CD14-positive monocyte (primary cell): ENCODE measurements around the gene NDUFA8. TPM values are rescaled to one million over a fixed set of nuclear protein-coding genes. Genes with fewer than 3 reads are reported as not detected.

Experiments used
- DNase-seq, 3 donors: peaks; one replicate each; pipeline ENCODE4 v3.0.0-alpha.2; 2011 to 2022
- H2AFZ ChIP-seq: 2 replicates; pipeline ENCODE4 v1.6.0; 2012; ENCODE audit warnings: mild to moderate bottlenecking, low read depth, low read length, inconsistent platforms; ENCODE audit not compliant: insufficient read depth, poor library complexity, severe bottlenecking
- H3K27ac ChIP-seq, 2 donors: 1 replicate in 1 of 2; 2 replicates in 1 of 2; pipeline ENCODE4 v1.5.1; 2012 to 2013; ENCODE audit warnings: low read length in 2 of 2, control low read depth in 1 of 2, inconsistent platforms in 1 of 2, low read depth in 1 of 2, mild to moderate bottlenecking in 1 of 2
- H3K27me3 ChIP-seq, 2 donors: one replicate each; pipeline versions ENCODE4 v1.6.0 to v1.6.1; 2011 to 2013; ENCODE audit warnings: low read length in 2 of 2; ENCODE audit not compliant: control insufficient read depth in 2 of 2, insufficient read depth in 2 of 2
- H3K36me3 ChIP-seq, 2 donors: replicated peaks in 1 of 2; 1 replicate in 1 of 2; 2 replicates in 1 of 2; pipeline versions ENCODE4 v1.5.1 to v1.6.1; 2012 to 2013; ENCODE audit warnings: low read length in 2 of 2, control low read depth in 1 of 2, inconsistent platforms in 1 of 2, mild to moderate bottlenecking in 1 of 2; ENCODE audit not compliant: insufficient read depth in 2 of 2, control insufficient read depth in 1 of 2
- H3K4me1 ChIP-seq, 2 donors: 1 replicate in 1 of 2; 2 replicates in 1 of 2; pipeline versions ENCODE4 v1.5.1 to v1.6.1; 2012 to 2013; ENCODE audit warnings: low read length in 2 of 2, control low read depth in 1 of 2, inconsistent platforms in 1 of 2, mild to moderate bottlenecking in 1 of 2, moderate library complexity in 1 of 2; ENCODE audit not compliant: insufficient read depth in 2 of 2, control insufficient read depth in 1 of 2
- H3K4me2 ChIP-seq: replicated peaks from 2 replicates; pipeline ENCODE3; 2012; ENCODE audit warnings: low read length, moderate library complexity, mild to moderate bottlenecking; ENCODE audit not compliant: poor library complexity, severe bottlenecking; ENCODE audit errors: extremely low read depth
- H3K4me3 ChIP-seq, 3 experiments: fragments of 200-600 bp in 1 of 3; sonication (generic) in 1 of 3; replicated peaks in 1 of 3; 1 replicate in 2 of 3; 2 replicates in 1 of 3; pipeline ENCODE4 v1.5.1; 2011 to 2013; ENCODE audit warnings: low read length in 3 of 3, mild to moderate bottlenecking in 3 of 3, control low read depth in 2 of 3, low read depth in 2 of 3, inconsistent platforms in 1 of 3, moderate library complexity in 1 of 3
- H3K79me2 ChIP-seq: 2 replicates; pipeline ENCODE4 v1.6.0; 2012; ENCODE audit warnings: mild to moderate bottlenecking, control low read depth, inconsistent platforms, low read length, moderate library complexity; ENCODE audit not compliant: insufficient read depth
- H3K9ac ChIP-seq: 2 replicates; pipeline ENCODE4 v1.6.0; 2017; ENCODE audit warnings: low read length, mild to moderate bottlenecking; ENCODE audit not compliant: insufficient read depth, poor library complexity, severe bottlenecking
- H3K9me3 ChIP-seq, 2 donors: replicated peaks in 1 of 2; 1 replicate in 1 of 2; 2 replicates in 1 of 2; pipeline versions ENCODE4 v1.5.1 to v1.6.1; 2012 to 2013; ENCODE audit warnings: low read length in 2 of 2, control low read depth in 1 of 2; ENCODE audit not compliant: control insufficient read depth in 1 of 2, insufficient read depth in 1 of 2
- H4K20me1 ChIP-seq: 2 replicates; pipeline ENCODE4 v1.6.0; 2012; ENCODE audit warnings: mild to moderate bottlenecking, low read length, control low read depth, moderate library complexity; ENCODE audit not compliant: insufficient read depth
- H3K27ac Mint-ChIP-seq, 7 donors: one replicate each; pipeline ENCODE4 v1.8.0; 2020; ENCODE audit warnings: mild to moderate bottlenecking in 7 of 7, mixed read lengths in 7 of 7, moderate library complexity in 6 of 7, inconsistent platforms in 2 of 7
- H3K27me3 Mint-ChIP-seq, 3 donors: one replicate each; pipeline ENCODE4 v1.8.0; 2021 to 2022; ENCODE audit warnings: low read depth in 3 of 3, mild to moderate bottlenecking in 3 of 3, mixed read lengths in 3 of 3, moderate library complexity in 3 of 3, inconsistent platforms in 1 of 3
- H3K36me3 Mint-ChIP-seq, 2 donors: one replicate each; pipeline ENCODE4 v1.8.0; 2020; ENCODE audit warnings: mixed read lengths in 2 of 2, inconsistent platforms in 1 of 2, mild to moderate bottlenecking in 1 of 2
- H3K4me1 Mint-ChIP-seq: one replicate; pipeline ENCODE4 v1.8.0; 2020; ENCODE audit warnings: mild to moderate bottlenecking, mixed read lengths
- H3K4me3 Mint-ChIP-seq, 2 donors: one replicate each; pipeline ENCODE4 v1.8.0; 2020; ENCODE audit warnings: mild to moderate bottlenecking in 2 of 2, mixed read lengths in 2 of 2, moderate library complexity in 1 of 2
- H3K9me3 Mint-ChIP-seq, 7 donors: one replicate each; pipeline ENCODE4 v1.8.0; 2020 to 2022; ENCODE audit warnings: mixed read lengths in 7 of 7, mild to moderate bottlenecking in 6 of 7, moderate library complexity in 6 of 7, inconsistent platforms in 2 of 7
- CTCF ChIP-seq: fragments of 200-600 bp; IDR thresholded peaks from one replicate; pipeline ENCODE4 v1.8.0; 2022; ENCODE audit warnings: antibody characterized with exemption, mild to moderate bottlenecking
- WGBS: methylation state at CpG from one replicate; pipeline ENCODE4 v1.1.5; 2013; ENCODE audit warnings: missing lambda C conversion rate; ENCODE audit not compliant: insufficient coverage; 5-methylcytosine and 5-hydroxymethylcytosine counted together
- intact Hi-C, 2 donors: fragments of 100-400 bp; cut with micrococcal nuclease; formaldehyde crosslinking; loops; one replicate each; pipeline versions ENCODE4 v1.15.0 to v1.15.1; 2023
- polyA plus RNA-seq, 3 donors: library from polyadenylated mRNA; depleted of rRNA in 1 of 3; unstranded in 2 of 3; stranded (reverse) in 1 of 3; fragments of 300-500 nt in 2 of 3; fragments of >200 nt in 1 of 3; fragmentation: Illumina TruSeq in 2 of 3; gene quantifications; 1 replicate in 2 of 3; 2 replicates in 1 of 3; pipeline ENCODE4 v1.2.3, GENCODE V29; 2012 to 2021

Gene NDUFA8
- polyA plus RNA-seq, 3 donors: 19.6 to 71.2 (median 63.5) TPM

DNA sequence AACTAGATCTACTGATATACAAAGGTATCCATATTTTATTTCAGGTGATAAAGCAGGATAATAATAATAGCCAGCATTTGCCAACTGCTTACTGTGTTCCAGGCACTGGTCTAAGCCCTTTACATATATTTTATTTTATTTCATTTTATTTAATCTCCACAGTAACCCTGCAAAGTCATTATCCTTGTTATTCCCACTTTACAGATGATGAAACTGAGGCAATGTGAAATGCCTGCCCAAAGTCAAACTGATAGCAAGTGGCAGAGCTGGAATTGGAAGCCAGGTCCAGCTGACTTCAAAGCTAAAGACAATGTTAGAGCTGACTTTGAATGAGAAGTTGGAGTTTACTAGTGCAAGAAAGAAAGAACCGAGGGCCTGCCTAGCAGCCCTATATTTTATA is 25.0 kb upstream of the NDUFA8 start:
- H3K4me1 Mint-ChIP-seq: no peaks in the 10 kb centered on the region
- peaks cover 0 to 2% (median 0%) of the 10 kb centered on the region in 7 donors for H3K9me3 Mint-ChIP-seq
- WGBS: no CpG with 5 or more reads among the region's 1 CpG
- Histone ChIP-seq H3K79me2 (no peaks in the 10 kb centered on the region), H3K27ac (no peak overlapping the region), H3K4me3 (no peak overlapping the region), H3K4me1 (no peaks in the 10 kb centered on the region), H3K27me3 (no peaks in the 10 kb centered on the region), H3K36me3 (no peaks in the 10 kb centered on the region), H3K9me3 (no peaks in the 10 kb centered on the region), H3K4me2 (no peak overlapping the region), H4K20me1 (no peaks in the 10 kb centered on the region), H2AFZ (no peak overlapping the region), H3K9ac (no peak overlapping the region)
- no peak for DNase-seq
- no peaks in the 10 kb centered on the region for H3K36me3 Mint-ChIP-seq
- no peak overlapping the region for H3K27ac Mint-ChIP-seq
- intact Hi-C loops: no loop called here
- H3K27me3 Mint-ChIP-seq: peaks cover 0 to 6% (median 5%) of the 10 kb centered on the region in 3 donors
- TF ChIP-seq CTCF: no peak
- H3K4me3 Mint-ChIP-seq: no peak overlapping the region

DNA sequence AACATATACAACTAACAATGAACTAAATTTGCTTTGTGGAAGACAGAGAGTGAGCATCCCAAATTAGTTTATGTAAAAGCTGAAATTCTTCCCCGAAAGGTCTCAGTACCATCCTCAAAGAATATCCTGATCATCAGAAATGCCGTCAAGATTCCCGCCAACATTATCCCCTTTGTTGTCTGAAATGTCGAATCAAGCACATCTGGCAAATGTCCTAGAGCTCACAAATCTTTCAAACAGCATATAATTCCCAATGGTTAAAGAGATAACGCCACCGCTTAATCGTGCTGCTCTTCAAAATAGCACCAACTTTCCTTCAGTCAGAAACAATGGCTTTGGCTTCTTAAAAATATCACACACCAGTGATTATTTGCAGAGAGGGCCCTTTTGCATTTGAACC is 23.9 kb upstream of the NDUFA8 start:
- intact Hi-C loops: no loop called here
- no peak overlapping the region for H3K4me2 ChIP-seq
- no peak for DNase-seq
- no peak overlapping the region for H3K27ac ChIP-seq
- no peak overlapping the region for H3K4me3 ChIP-seq
- H4K20me1 ChIP-seq: no peaks in the 10 kb centered on the region
- H3K9me3 ChIP-seq: no peaks in the 10 kb centered on the region
- no peaks in the 10 kb centered on the region for H3K4me1 Mint-ChIP-seq
- no peaks in the 10 kb centered on the region for H3K27me3 ChIP-seq
- H3K4me1 ChIP-seq: no peaks in the 10 kb centered on the region
- 93% methylated on average over 5 of the region's 7 CpGs for WGBS
- no peak overlapping the region for H2AFZ ChIP-seq
- H3K36me3 Mint-ChIP-seq: no peaks in the 10 kb centered on the region
- H3K9me3 Mint-ChIP-seq: peaks cover 0 to 2% (median 0%) of the 10 kb centered on the region in 7 donors
- no peak overlapping the region for H3K9ac ChIP-seq
- no peak for TF ChIP-seq CTCF
- H3K4me3 Mint-ChIP-seq: no peak overlapping the region
- H3K79me2 ChIP-seq: no peaks in the 10 kb centered on the region
- H3K27ac Mint-ChIP-seq: no peak overlapping the region
- H3K27me3 Mint-ChIP-seq: peaks cover 0 to 6% (median 5%) of the 10 kb centered on the region in 3 donors
- H3K36me3 ChIP-seq: no peaks in the 10 kb centered on the region
